Activated CD4-positive, alpha-beta T cell treated with anti-CD3 and anti-CD28 coated beads, Interleukin-2, Interleukin-6, amounts not matched to agents 100 ng/mL and 50 ng/mL, durations not matched to agents 16 hours and 8 hours (primary cell): ENCODE data around the gene TTLL8.

Experiments used
- DNase-seq: peaks from one replicate; pipeline ENCODE4 v3.0.0-alpha.2; 2020

Gene TTLL8

GRCh38 chr22:50061141-50061823 is 3.2 kb upstream of the TTLL8 start:
- DNase-seq = no peak

DNA sequence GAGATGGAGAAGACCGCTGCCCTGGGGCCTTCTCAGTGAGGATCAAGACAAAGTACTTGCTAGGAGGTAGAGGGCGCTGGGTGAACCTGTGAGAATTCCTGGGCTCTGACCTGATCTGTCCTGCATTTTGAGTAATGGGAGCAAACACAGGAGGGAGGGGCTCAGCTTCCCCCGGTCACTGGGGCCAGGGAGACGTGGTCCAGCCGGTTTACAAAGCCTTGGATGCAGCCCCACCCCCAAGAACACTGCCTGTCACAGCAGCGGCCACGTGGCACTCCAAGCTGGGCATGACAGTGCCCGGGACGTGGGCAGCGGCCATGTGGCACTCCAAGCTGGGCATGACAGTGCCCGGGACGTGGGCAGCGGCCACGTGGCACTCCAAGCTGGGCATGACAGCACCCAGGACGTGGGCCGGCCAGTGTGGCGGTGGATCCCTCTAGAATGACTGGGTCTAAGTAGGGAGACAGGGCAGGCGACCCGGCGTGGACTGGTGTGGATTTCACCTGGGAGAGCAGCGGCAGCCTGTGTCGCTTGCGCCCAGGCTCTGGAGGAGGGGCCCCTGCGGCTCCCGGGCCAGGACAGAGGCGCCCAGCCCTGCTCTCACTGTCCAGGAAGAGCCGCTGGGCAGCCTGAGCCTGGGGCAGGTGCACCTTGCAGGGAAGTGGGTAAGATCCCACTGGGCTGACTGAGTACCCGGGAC is 2.5 kb upstream of the TTLL8 start:
- no peak for DNase-seq

DNA sequence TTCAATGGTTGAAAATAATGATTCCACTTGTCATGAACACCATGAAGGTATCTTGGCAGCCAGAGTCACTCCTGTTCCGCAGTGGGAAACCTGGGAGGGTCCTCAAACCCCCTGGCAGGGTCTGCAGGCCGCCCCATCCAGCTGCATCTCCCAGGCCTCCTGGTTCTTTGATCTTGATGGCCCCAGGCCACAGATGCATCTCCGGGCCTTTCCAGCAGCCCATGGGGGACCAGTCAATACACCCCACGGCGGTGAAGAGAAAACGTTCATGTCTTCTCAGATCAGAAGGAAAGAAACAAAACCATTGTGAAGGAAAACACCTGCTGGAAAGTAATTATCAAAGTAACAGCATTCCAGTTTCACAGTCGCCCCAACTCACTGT is 1.8 kb upstream of the TTLL8 start:
- no peak for DNase-seq

- DNase-seq = no peak
Measured at GRCh38 chr22:50058906-50059880, 1.1 kb upstream of the TTLL8 start.

DNA sequence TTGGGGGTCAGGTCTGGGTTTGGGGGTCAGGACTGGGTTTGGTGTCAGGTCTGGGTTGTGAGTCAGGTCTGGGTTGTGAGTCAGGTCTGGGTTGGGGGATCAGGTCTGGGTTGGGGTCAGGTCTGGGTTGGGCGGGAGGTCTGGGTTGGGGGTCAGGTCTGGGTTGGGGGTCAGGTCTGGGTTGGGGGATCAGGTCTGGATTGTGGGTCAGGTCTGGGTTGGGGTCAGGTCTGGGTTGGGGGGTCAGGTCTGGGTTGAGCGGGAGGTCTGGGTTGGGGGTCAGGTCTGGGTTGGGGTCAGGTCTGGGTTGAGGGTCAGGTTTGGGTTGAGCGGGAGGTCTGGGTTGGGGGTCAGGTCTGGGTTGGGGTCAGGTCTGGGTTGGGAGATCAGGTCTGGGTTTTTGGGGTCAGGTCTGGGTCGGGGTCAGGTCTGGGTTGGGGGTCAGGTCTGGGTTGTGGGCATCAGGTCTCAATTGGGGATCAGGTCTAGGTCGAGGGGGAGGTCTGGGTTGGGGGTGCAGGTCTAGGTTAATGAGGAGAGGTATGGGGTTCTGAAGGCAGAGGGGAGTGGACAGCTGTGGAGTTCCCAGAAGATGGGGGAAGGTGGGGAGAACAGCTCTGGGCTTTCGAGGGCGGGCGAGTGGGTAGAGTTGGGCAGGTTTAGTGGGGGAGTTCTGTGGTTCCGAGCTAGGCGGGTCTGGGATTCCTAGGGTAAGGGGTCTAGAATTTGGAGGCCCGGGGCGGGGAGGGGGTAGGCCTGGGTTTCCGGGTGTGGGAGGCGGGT is 629 bp downstream of the TTLL8 start:
- DNase-seq = no peak

DNA sequence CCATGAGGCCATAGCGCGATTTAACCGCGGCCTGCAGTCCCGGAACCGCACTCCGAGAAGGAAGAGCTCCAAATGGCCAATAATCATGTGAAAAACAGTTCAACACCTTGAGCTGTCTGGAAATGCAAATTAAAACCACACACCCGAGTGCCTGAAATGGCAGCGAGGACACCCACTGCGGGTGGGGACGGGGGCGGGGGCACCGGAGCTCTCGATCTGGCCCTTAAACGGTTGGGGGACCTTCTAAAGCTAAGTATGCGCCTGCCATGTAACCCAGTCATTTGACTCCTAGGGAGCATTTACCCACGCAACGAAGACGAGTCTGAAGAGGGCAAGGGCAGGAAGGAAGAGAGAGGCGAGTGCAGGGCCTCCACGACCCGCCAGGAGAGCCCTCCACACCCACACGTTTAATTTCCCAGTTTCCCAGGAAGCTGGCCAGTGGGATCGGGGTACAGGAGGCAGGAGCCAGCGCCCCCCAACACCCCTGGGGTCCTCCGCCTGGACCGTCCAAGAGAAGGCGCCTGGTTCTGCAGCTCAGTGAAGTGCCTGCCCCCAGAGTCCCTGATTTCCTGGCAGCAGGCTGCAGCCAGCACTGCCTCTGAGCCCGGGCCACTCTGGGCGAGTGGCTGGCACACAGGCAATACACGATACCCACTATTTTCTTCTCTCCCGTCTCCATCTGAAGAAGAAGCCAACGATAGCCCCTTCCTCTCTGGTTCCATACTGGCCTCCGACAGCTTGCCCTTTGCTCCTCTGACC is 1.7 kb downstream of the TTLL8 start:
- DNase-seq = no peak

DNA sequence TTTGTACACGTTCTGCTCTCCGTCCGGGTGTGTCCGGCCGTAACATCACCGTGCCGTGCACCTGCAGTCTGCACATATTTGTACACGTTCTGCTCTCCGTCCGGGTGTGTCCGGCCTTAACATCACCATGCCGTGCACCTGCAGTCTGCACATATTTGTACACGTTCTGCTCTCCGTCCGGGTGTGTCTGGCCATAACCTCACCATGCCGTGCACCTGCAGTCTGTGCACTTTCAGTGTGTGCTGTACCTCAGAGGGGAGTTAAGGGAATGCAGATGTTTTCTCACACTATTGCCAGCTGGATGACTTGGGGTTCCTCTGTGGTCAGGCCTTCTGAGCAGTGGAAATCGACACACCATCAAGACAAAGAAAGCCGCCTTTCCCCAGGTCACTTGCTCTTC is 4.2 kb downstream of the TTLL8 start:
- no peak for DNase-seq

DNA sequence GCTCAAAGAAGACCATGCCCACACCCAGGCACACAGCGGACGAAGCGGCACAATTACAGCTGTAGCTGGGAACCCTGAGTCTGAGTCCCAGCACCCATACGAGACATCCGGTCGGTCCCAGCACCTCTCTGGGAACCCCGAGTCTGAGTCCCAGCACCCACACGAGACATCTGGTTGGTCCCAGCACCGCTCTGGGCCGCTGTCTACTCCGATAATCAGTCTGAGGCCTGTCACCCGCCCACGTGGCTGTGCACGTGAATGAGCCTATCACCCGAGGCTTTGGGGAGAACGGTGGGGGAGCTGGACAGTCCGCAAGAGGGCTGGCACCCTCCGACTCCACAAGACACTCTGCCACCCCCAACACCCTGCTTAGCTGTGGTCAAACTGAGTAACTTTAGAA is 6.2 kb downstream of the TTLL8 start:
- no peak for DNase-seq

GRCh38 chr22:50049299-50050195 is 8.6 kb downstream of the TTLL8 start:
- DNase-seq = no peak

GRCh38 chr22:50048836-50049235 is 9.3 kb downstream of the TTLL8 start:
- DNase-seq = no peak

GRCh38 chr22:50048061-50048765 is 9.9 kb downstream of the TTLL8 start:
- no peak for DNase-seq

GRCh38 chr22:50047346-50047745 is 10.8 kb downstream of the TTLL8 start:
- DNase-seq = no peak

- DNase-seq = no peak
Measured at GRCh38 chr22:50046481-50047245, 11.4 kb downstream of the TTLL8 start.

- DNase-seq = no peak
Measured at GRCh38 chr22:50046019-50046415, 12.1 kb downstream of the TTLL8 start.

GRCh38 chr22:50045211-50046018 is 12.7 kb downstream of the TTLL8 start:
- DNase-seq = no peak

DNA sequence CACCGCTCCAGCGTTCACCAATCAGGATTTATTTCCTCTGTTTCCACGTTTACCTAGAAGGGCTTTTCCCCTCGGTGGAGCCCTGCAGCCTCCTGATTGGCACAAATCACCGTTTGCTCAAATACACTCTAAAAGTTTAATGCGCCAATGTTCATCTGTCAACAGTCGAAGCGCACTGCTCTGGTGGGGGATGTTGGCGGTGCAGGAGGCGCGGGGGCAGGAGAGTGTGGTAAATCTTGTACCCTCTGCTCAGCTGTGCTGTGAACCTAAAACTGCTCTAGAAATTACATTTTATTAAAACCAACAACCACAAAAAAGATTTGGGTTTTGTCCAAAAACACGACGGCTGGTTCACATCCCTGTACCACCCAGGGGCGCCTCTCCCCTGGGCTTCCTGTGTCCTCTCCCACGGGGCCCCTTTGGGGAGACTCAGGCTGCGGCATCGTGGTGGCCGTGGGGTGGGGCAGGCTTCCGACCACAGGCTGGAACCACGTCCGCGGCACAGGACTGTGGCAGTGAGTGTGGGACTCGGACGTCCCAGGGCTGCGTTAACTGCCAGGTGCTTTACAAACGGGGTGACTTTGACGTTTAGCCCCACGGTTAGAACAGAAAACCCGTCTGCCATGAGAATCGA is 13.5 kb downstream of the TTLL8 start:
- no peak for DNase-seq

- no peak for DNase-seq
Measured at GRCh38 chr22:50041361-50042065, 16.6 kb downstream of the TTLL8 start.
